Raji (cell line): Measurements from ENCODE around the gene ADGRA1.

ENCODE experiments used
- POLR2A ChIP-seq: IDR thresholded peaks from 2 replicates; pipeline ENCODE4 v1.6.1; 2011; ENCODE audit warnings: low read depth, low read length, control low read depth; ENCODE audit not compliant: insufficient read depth

Gene ADGRA1

DNA sequence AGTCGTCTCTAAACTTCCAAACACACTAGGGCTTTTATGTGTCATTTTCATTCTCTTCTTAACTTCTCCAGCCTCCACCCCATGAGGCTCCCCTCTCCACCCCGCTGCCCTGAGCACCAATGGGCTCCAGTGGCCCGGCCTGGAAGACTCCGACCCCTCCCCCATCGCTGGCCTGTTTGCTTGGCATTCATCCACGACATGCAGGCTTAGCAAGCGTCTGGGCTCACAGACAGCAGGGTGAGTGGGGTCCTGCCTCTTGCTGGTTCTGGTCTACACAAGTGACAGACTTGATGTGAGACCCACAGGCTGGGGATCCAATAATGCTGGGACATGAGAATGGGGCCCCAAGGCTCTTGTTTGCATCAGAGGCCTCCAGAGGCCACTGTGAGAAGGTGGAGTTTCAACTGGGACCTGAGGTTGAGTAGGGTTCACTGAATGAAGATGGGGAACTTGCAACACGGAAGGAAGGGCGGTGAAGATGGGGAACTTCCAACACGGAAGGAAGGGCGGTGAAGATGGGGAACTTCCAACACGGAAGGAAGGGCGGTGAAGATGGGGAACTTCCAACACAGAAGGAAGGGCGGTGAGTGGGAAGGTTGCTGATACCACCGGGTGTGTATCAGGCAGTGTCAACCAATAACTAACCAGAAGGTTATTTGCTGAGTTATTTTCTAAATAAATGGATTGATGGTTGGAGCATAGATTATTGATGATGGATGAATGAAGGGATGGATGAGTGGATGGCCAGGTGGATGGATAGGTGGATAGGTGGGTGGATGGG lies 86.3 kb downstream of the ADGRA1 start:
- TF ChIP-seq POLR2A: no peak

DNA sequence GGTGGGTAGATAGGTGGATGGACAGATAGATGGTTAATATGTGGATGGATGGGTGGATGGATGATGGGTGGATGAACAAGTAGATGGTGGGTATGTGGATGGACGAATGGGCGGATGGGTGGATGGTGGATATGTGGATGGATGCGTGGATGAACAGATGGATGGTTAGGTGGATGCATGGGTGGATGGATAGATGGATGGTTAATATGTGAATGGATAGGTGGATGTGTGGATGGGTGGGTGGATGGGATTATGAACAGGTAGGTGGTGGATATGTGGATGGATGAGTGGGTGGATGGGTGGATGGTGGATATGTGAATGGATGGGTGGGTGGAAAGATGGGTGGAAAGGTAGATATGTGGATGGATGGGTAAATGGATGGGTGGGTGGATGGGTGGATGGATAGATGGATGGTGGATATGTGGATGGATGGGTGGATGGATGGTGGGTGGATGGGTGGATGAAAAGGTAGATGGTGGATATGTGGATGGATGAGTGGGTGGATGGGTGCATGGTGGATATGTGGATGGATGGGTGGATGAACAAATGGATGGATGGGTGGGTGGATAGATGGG lies 87.1 kb downstream of the ADGRA1 start:
- no peak for TF ChIP-seq POLR2A

DNA sequence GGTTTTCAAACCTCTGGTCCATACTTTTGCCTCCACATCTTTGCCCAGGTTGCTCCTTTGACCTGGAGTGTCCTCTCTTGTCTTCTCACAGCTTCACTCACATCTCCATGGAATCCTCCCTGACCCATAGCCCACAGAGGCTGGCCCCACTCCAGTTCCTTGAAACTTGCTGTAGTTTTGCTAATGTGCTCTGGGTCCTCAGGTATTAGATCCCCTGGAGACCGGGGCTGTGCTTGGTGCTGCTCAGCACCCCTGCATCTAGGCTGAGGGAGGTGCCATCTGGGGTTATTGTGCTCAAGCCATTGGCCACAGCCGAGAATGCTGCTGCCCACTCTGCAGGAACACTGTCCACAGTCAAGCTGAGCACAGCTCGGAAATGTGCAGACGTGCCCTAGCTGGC lies 88.8 kb downstream of the ADGRA1 start:
- TF ChIP-seq POLR2A: no peak

DNA sequence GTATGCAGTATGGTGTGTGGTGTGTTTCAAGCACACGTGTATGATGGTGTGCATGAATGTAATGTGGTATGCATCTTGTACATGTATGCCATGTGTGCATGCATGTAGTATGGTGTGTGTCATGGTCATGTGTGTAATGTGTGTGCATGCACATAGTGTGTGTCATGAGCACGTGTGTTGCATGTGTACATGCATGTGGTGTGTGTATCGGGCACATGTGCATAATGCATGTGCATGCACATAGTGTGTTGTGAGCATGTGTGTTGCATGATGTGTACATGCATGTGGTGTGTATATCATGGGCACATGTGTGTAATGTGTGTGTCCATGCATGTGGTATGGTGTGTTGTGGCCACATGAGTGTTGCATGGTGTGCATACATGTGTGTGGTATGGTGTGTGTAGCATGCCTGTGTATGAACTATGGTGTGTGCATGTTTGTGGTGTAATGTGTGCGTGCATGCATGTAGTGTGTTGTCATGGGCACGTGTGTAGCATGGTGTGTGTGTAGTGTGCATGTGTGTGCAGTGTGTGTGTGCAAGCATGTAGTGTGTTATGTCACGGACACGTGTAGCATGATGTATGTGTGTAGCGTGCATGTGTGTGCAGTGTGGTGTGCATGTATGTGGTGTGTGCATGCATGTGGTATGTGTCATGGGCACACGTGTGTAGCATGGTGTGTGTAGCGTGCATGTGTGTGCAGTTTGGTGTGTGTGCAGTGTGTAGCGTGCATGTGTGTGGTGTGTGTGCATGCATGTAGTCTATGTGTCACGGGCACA lies 89.8 kb downstream of the ADGRA1 start:
- TF ChIP-seq POLR2A: no peak

DNA sequence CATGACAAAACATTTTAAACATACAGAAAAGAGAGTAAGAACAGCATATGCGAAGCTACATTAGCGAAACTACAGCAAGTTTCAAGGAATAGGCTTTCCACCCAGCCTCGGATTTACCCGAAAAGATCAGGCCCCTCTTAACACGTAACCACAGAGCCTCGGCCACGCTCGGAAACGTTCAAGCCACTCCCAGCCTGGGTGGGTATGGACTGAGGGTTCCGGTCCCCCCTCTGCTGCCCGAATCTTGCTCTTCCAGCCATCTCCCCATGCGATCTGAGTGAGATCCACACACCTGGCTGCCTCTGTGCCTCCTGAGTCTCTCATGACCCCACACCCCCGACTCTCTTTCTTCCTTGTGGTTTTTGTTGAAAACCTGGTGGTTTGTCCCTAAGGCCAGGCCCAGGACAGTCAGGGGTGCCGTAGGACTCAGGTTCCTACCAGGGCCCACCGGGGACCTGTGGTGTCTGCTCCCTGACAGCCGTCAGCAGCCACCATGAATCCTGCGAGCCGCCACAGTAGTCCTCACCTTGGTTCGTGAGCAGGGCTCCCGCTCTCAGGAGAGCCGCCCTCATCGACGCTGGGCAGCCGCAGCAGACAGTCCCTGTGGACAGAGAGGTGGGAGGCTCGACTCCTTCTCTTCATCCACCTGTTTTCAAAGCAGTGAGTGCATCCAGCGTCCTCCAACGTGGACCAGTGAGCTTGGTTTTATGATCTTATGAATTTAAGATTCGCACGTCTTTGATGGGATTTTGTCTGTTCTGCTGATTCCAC lies 90.8 kb downstream of the ADGRA1 start:
- TF ChIP-seq POLR2A: no peak

DNA sequence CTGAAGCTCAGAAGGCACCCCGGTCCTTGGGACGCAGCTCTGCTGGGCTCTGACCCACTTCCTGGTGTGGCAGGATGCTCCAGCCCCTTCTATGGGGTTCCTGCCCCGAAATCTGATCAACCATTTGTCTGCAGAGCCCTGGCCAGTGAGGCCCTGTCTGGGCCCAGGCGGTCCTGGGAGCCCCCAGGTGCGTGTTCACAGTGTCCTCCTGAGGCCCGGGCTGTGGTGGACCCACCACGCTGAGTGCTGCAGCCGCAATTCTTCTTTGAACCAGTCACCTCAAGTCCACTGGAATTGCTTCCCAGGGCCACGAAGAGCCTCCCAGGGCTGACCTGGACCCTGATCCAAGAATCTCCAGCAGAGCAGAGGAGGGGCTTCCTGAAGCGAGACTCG lies 91.4 kb downstream of the ADGRA1 start:
- no peak for TF ChIP-seq POLR2A

DNA sequence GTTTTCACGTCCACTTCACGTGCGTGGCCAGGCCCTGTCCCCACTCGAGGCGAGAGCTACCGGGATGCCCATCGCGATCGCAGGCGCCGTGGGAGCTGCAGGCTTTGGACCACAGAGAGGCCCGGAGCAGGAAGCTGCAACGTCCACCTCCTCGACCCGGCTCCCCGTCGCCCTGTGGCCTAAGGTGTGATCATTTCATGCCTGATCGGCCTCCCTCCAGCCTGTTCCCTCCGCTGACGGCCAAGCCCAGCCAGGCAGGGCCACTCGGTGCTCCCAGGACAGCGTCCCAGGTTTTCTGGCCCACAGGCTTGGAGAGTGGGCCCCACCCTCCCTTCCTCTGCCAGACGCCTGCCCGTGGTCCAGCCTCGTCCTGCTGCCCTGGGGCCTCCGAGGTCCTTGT lies 91.9 kb downstream of the ADGRA1 start:
- no peak for TF ChIP-seq POLR2A

DNA sequence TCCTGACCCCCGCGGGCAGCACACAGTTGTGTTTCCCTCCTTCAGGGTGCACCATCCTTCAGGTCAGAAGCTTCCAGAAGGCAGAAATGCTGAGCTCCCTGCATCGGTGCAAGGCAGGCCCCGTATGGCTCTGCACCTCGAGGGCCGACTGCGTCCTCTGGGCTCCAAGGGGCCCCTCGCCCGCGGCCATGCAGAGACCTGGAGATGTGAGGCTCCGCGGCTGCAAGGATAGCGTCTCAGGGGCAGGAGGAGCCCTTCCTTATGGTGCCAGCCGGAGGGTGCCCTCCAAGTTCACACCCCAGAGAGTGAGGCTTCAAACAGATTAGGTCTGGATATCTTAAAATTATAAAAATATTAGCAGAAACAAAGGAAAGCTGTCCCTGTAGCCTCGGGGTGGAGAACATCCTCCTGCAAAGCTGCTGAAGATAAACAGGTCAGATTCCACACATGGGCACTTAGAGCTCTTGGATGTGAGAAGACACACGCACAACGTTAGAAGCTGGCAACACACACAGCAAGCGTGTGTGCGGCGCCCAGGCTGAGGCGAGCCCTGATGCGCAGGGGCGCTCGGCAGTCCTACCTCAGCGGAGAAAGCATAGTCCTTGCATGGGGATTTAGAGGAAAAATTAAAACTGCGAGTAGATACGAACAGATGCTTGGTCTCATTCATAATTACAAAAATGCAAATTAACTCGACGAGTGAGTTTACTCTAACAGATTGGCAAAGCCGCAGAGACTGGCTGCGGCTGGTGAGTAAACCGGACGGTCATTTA lies 92.7 kb downstream of the ADGRA1 start:
- no peak for TF ChIP-seq POLR2A

DNA sequence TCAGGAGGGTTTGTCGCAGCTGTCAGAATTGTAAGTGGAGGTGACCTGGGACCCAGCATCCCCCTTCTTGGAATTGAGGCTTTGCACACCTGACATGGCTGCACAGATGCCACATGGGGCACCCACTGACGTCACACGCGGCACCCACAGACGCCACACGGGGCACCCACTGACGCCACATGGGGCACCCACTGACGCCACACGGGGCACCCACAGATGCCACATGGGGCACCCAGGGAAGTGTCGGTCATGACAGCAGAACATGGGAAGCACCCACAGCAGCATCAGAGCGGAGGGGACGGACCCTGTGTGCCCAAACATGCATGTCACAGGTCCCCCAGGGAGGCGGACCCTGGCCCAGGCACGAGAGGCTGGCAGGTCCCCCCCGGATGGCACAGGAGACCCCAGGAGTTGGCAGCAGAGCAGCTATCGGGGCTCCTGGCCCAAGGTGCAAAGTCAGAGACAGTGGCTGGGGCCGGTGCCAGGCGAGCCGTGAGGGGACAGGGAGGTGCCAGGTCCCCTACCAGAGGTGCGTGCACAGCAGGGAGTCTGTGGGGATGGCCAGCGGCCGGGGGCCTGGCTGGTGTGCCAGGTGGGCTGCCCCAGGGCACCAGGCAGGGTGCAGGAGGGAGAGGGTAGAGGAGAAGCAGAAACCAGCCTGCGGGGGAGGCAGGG lies 93.4 kb downstream of the ADGRA1 start:
- no peak for TF ChIP-seq POLR2A
